ENCODE data around the gene NRAP.

The NRAP gene

GRCh38 chr10:113663908-113664307 is at the start of gene NRAP:
NRAP (minus strand) TSS chr10:113664041; CDS start chr10:113663882, 159 bp downstream.
- DNase-seq = no peak

- no peak for DNase-seq
These were observed 49.8 kb upstream of the NRAP start for GRCh38 chr10:113713640-113713982.

GRCh38 chr10:113712755-113713639 is 49.2 kb upstream of the NRAP start:
- DNase-seq = no peak

- no peak for DNase-seq
These were observed 48.2 kb upstream of the NRAP start for GRCh38 chr10:113712024-113712423.

- no peak for DNase-seq
These were observed 47.3 kb upstream of the NRAP start for GRCh38 chr10:113711142-113711541.

GRCh38 chr10:113709221-113709838 is 45.5 kb upstream of the NRAP start:
- DNase-seq = peak; percentile 27

- DNase-seq = no peak
These were observed 44.8 kb upstream of the NRAP start for GRCh38 chr10:113708640-113709039.

- no peak for DNase-seq
These were observed 42.8 kb upstream of the NRAP start for GRCh38 chr10:113706623-113707022.

GRCh38 chr10:113705344-113705652 is 41.5 kb upstream of the NRAP start:
- no peak for DNase-seq

- peak; percentile 12 for DNase-seq
These were observed 40.9 kb upstream of the NRAP start for GRCh38 chr10:113704637-113705343.

- DNase-seq = no peak
These were observed 33.8 kb upstream of the NRAP start for GRCh38 chr10:113697595-113697994.

- DNase-seq = no peak
These were observed 31.9 kb upstream of the NRAP start for GRCh38 chr10:113695691-113696090.

GRCh38 chr10:113693348-113693747 is 29.5 kb upstream of the NRAP start:
- no peak for DNase-seq

- DNase-seq = no peak
These were observed 28.4 kb upstream of the NRAP start for GRCh38 chr10:113692271-113692670.

GRCh38 chr10:113691381-113691780 is 27.5 kb upstream of the NRAP start:
- no peak for DNase-seq

- no peak for DNase-seq
These were observed 26.9 kb upstream of the NRAP start for GRCh38 chr10:113690749-113691148.

GRCh38 chr10:113689574-113689973 is 25.7 kb upstream of the NRAP start:
- no peak for DNase-seq

- no peak for DNase-seq
These were observed 25.2 kb upstream of the NRAP start for GRCh38 chr10:113689057-113689456.

GRCh38 chr10:113687037-113687436 is 23.2 kb upstream of the NRAP start:
- DNase-seq = no peak

GRCh38 chr10:113686028-113686427 is 22.2 kb upstream of the NRAP start:
- no peak for DNase-seq

GRCh38 chr10:113683300-113683699 is 19.5 kb upstream of the NRAP start:
- DNase-seq = no peak

GRCh38 chr10:113681533-113682470 is 18.0 kb upstream of the NRAP start:
- no peak for DNase-seq

Measured in kidney glomerular epithelial cell (primary cell).